HG03457 (cell line): Measurements from ENCODE around the gene MYL11.
A peak's percentile ranks its signal among the peaks of the same experiment; 100 is the strongest.

Experiments
- ATAC-seq: cut with Tn5 transposase; IDR thresholded peaks from one replicate; pipeline ENCODE4 v1.9.1; 2021; ENCODE audit warnings: moderate number of reproducible peaks; ENCODE audit not compliant: unreplicated experiment

MYL11 gene

GRCh38 chr16:30353438-30354129, 21.0 kb upstream of the MYL11 start:
- ATAC-seq: no peak

DNA sequence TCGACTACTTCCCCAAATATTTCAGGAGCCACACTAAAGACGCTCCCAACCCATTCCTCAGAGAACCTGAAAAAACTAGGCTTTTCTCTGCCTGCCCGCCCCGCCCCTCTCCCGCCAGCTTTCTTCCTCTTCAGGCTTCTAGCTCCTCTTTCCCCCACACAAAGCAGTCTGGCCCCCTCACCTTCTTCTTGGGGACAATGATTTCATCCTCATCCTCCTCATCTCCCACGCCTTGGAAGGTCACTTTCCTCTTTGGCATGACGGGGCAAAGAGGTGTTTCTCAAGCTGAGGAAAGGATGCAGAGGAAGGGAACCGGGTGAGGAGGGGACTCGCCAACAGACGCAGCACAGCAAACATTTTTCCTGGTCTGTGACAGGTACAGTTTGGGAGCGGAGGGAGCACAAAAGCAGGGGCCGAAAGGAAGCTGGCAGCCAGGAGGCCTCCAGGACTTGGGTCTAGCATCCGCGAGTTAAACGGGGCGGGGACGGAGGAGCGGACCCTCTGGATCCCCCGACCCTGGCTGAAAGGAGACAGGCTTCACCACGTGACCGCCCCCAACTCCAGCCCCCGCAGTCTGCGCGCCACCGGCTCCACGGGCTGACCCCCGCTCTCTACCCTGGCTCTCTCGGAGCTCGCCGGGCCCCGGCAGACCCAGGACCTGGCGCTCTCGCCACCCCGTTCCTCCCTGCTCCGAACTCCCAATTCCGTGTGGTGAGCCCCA, 20.0 kb upstream of the MYL11 start:
- peak; percentile 3 for ATAC-seq

- ATAC-seq: peak; percentile 36
These were observed 19.3 kb upstream of the MYL11 start, which contains the start of gene CD2BP2 for GRCh38 chr16:30355144-30355953. CD2BP2 (minus strand) TSS chr16:30355308; CDS start chr16:30354681, 627 bp downstream.

DNA sequence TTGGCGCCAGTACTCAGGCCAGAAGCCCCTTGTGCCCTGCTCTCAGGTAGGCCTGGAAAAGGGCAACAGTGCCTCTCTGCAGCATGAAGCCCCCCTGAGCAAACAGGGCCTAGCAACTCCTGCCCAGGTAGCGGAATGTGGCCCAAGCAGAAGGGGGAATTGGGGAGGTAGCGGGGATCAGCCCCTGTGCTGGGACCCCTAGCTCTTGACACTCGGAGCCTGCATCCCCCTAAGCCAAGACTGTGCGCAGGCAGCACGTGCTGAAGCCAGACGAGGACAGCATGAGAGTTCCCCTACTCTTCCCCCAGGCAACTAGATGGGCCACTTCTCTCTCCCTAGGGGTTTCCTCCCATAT, 18.7 kb upstream of the MYL11 start:
- no peak for ATAC-seq

DNA sequence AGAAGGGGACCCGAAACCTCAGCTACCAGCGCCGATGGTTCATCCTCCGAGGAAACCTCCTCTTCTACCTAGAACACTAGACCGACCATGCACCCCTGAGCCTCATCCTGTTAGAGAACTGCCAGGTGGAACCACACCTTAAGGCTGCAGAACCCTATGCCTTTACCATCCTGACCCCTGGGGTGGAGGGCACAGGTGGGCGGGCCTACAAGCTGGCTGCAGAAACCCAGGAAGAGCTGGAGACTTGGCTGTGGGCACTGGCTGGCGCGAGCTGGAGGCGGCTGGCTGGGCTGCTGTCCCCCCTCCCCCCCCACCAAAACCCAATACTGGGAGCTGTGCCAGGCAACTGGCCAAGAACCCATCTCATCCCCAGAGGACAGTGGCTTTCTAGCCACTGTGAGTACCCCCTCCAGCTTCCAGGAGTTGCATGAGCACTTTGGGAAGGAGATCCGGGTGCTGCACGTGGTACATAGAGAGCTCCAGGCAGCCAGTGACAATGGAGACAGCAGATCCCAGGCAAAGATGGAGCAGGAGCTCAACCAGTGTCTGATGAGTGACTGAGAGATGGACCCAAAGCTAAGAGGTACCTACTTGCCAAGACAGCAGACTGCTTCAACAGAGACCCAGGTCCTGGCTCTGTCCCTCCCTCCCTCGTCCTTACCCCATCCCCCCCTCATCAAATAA, 18.1 kb upstream of the MYL11 start:
- ATAC-seq: no peak

GRCh38 chr16:30357085-30357714, 17.4 kb upstream of the MYL11 start:
- no peak for ATAC-seq

DNA sequence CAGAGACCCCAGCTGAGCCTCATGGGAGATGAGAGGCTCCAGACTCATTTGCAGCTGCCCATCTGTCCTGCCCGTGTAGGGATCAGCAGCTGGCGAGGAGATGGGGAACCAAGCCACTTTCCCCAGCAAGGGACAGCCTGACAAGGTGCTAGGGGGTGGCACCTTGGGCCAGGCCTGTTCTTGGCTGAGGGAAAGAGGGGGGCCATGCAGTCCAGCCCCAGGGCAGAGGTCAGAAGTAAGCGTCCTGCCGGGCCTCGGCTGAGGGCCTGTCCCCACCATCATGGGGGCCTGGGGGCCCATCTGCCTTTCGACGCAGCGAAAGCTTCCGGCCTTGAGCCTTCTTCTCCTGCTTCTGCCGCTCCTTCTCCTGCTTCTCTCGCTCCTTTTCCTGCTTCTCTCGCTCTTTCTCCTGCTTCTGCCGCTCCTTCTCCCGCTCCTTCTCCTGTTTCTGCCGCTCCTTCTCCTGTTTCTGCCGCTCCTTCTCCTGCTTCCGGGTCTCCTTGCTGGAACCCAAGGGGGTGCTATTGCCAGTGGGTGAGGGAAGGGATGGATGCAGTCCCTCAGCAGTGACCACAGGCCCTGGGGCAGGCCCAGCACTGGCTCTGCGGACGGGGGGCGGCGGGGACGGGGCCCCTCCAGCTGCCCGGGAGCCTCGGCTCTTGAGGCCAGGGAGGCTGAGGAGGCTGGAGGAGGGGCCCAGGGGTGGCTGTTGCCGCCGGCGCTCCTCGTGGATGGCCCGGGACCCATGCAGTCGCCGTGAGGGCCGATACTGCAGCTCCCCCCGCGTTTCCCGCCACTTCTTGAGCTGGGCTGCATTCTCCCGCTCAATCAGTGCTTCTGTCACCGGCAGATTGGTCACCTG, 16.7 kb upstream of the MYL11 start:
- ATAC-seq: no peak

DNA sequence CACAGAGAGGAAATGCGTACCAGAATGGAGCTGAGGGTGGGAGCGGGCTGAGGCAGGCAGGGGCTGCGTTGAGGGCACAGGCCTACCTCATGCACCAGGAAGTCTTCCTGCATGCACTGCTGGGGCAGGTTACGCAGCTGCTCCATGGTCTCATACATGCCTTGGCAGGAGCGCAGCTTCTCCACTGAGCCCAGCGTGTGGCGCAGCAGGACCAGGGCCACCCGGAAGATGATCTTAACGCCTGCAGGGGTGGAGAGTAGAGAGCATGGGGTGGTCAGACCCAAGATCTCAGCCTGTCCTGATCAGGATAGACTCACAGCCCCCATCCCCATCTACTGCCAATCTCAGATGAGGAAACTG, 16.0 kb upstream of the MYL11 start:
- ATAC-seq: no peak

DNA sequence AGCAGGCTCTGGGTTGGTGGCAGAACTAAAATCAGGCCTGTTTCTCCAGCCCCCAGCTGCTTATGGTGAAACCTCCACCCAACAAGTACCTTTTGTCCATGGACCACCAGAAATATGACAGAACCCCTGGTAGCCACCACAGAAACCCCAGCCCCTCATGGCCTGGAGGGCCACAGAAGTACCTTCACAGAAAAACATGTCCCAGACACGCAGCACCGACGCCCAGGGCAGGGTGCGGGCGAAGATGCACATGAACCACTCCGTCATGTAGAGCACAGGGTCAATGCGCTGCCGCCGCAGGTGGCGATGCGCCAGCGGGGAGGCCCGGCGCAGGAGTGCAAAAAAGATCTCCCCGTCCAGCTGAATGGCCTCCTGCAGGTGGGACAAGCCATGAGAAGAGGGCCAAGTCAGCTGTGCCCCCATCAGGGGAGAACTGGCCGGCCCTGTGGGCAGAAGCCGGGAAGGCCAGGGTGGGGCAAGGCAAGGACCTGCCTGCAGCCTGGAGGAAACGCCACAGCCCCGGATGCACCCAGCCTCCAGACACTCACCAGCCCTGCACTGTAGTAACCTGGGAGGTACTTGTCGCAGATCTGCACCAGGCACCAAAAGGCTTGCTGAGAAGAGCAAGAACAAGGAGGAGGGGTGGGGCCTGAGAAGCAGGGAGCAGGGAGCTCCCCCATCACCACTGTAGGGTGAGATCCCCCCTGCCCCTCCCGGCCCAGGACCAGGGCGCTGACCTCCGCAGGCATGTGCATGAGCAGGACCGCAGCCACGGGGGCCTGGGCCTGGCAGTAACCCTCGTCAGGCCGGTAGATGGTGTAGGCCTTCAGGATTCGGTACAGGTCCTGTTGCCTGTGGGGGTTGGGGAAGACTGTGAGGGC, 15.4 kb upstream of the MYL11 start:
- no peak for ATAC-seq

DNA sequence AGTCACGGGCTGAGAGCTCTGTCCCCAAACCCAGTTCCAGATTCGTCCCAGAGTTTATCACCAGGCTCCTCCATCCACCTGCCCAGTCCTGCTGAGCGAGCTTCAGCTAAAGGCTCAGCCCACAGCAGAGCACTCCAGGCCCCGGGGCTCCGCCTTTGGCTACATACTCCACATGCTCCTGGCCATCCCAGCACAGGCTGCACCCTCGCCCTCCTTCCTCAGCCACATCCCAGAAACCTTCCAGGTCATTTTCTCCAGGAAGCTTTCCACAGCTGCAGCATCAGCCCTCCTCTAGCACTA, 14.8 kb upstream of the MYL11 start:
- no peak for ATAC-seq

- no peak for ATAC-seq
These were observed 13.4 kb upstream of the MYL11 start for GRCh38 chr16:30361180-30361579.

- no peak for ATAC-seq
These were observed 9.4 kb upstream of the MYL11 start for GRCh38 chr16:30365200-30365599.

GRCh38 chr16:30366511-30366910, 8.1 kb upstream of the MYL11 start:
- ATAC-seq: no peak

DNA sequence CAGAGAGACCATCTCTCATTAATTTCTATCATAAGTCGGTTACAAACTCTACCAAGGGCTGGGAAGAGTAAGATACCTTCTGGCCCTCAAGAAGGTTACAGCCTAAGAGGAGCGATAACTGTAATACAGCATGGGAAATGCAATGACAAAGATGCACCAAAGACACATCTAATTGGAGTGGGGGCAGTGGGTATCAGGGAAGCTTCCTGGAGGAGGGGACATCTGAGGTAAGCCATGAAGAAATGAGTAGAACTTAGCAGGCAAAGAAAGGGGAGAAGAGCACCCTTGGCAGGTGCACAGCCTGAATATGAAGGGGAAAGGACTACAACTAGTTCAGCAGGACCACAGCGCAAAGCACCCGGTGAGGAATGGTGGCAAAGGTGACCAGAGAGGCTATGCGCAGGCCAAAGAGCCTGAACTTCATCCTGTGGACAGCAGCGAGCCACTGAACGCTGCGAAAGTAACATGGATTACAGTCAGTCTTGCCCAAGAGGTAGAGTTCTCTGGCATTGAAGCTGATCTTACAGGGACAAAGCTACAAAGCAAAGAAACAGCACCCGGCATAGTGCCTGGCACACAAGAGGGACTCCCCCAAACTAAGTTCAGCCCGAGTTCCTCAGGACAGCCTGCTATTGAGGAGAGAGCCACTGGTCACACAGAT, 7.1 kb upstream of the MYL11 start:
- ATAC-seq: no peak

GRCh38 chr16:30368122-30368791, 6.3 kb upstream of the MYL11 start:
- ATAC-seq: no peak

GRCh38 chr16:30368792-30369090, 5.9 kb upstream of the MYL11 start:
- no peak for ATAC-seq

DNA sequence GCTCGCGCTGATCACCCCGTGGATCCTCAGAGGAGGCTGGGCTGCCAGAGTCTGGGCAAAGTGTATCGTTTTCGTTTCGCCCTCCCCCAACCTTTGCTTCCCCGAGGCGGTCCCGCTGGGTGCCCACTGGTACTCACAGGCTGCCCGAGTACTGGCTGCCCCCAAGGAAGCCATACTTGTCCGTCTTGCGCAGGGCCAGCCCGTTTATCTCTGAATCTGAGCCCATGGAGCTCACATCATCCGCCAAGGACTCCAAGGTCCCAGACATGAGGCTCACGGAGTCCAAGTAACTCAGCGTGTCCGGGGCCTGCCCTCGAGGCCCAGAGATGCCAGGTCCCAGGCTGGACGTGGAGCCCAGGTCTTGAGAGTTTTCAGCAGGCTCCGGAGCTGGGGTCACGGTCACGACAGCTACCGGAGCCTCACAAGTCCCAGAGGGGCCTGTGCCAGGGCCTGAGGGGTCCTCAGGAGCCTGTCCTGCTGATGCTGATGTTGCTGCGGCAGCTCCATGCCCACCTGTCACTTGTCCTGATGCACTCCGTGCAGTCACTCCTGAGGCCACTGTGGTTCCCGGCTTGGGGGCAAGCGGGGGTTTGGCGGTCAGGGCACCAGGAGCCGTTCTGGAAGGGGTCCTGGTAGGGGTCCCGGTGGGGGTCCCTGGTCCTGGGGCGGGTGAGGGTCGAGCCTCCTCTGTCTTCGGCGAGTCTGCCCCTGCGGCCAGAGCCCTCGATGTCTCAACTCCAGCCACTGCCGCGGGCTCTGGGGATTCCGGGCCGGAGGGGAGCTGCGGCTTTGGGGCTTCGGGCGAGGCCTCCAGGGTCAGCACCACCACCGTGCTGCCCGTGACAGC, 5.3 kb upstream of the MYL11 start:
- no peak for ATAC-seq
